ENCODE measurements around the gene CD14. TPM values are rescaled to one million over a fixed set of nuclear protein-coding genes. Genes with fewer than 3 reads are reported as not detected.
"Not testable (repeated sequence)": the region's sequence is repeated elsewhere in the genome, so short reads cannot be mapped to it uniquely, and the experiment has no call there.

Gene CD14
- total RNA-seq, 1 experiment from 2014 or later: 0.42 TPM

GRCh38 chr5:140627972-140628371 is 5.0 kb downstream of the CD14 start:
- Histone ChIP-seq H3K9me2 (ENCODE audit: insufficient read depth) (no peaks in the 10 kb centered on the region), H3K4me2 (ENCODE audit: low read length) (no peak overlapping the region), H3K9me3 (ENCODE audit: control insufficient read depth in 1 of 2, insufficient read depth in 1 of 2, low read depth in 1 of 2, low read length in 2 of 2) (no peaks in the 10 kb centered on the region), H4K20me1 (ENCODE audit: insufficient read depth) (no peaks in the 10 kb centered on the region), H3K27me3 (ENCODE audit: insufficient read depth, low read length) (no peaks in the 10 kb centered on the region), H3K79me2 (ENCODE audit: insufficient read depth, low read length) (no peaks in the 10 kb centered on the region), H3K9ac (ENCODE audit: low read length) (no peak overlapping the region), H3K27ac (ENCODE audit: low read depth, low read length) (no peak overlapping the region), H3K4me3 (replicated peaks in 1 of 2; ENCODE audit: low read depth in 1 of 2, low read length in 2 of 2) (no peak overlapping the region), H2AFZ (ENCODE audit: low read depth, low read length, poor library complexity, severe bottlenecking) (no peak overlapping the region), H3K36me3 (ENCODE audit: control insufficient read depth in 1 of 2, insufficient read depth in 2 of 2, low read length in 2 of 2) (no peaks in the 10 kb centered on the region), H3K4me1 (ENCODE audit: control insufficient read depth in 1 of 2, insufficient read depth in 2 of 2, low read length in 2 of 2) (peaks cover 0 to 14% of the 10 kb centered on the region in 2 experiments; a peak in 2 of 4 replicates)
- intact Hi-C loops (cut with micrococcal nuclease): no loop called here
- no peak for DNase-seq (ENCODE audit: low read depth, low spot score)
- no TSS peak for BruUV-seq (replicated peaks)
- CTCF ChIA-PET: no interaction called here
- RAD21 ChIA-PET (ENCODE audit: low non-redundant PET in 1 of 2, low total read pairs in 2 of 2, uncharacterized antibody in 2 of 2, unreplicated experiment in 2 of 2): no interaction called here
- no peak for ATAC-seq
- no peak for TF ChIP-seq JUND (IDR thresholded peaks at IDR 0.05)
- no peak for TF ChIP-seq EGR1 (IDR thresholded peaks at IDR 0.05; ENCODE audit: low read depth)
- no peak for TF ChIP-seq REST (IDR thresholded peaks at IDR 0.05; ENCODE audit: low read depth)
- TF ChIP-seq EZH2phosphoT487 (IDR thresholded peaks at IDR 0.05; ENCODE audit: borderline replicate concordance): no peak
- POLR2A ChIA-PET: no interaction called here

- H3K79me2 ChIP-seq (ENCODE audit: insufficient read depth, low read length); H3K27ac ChIP-seq (ENCODE audit: low read depth, low read length); H3K9me2 ChIP-seq (ENCODE audit: insufficient read depth); BruUV-seq (replicated peaks); H3K9ac ChIP-seq (ENCODE audit: low read length); ATAC-seq; DNase-seq (ENCODE audit: low read depth, low spot score); H3K27me3 ChIP-seq (ENCODE audit: insufficient read depth, low read length); H4K20me1 ChIP-seq (ENCODE audit: insufficient read depth); H3K36me3 ChIP-seq (ENCODE audit: control insufficient read depth in 1 of 2, insufficient read depth in 2 of 2, low read length in 2 of 2); POLR2A ChIA-PET; H3K9me3 ChIP-seq (ENCODE audit: control insufficient read depth in 1 of 2, insufficient read depth in 1 of 2, low read depth in 1 of 2, low read length in 2 of 2); RAD21 ChIA-PET (ENCODE audit: low non-redundant PET in 1 of 2, low total read pairs in 2 of 2, uncharacterized antibody in 2 of 2, unreplicated experiment in 2 of 2); intact Hi-C loops (cut with micrococcal nuclease); CTCF ChIA-PET; H3K4me3 ChIP-seq (replicated peaks in 1 of 2; ENCODE audit: low read depth in 1 of 2, low read length in 2 of 2): not testable (repeated sequence)
- Histone ChIP-seq H3K4me1 (ENCODE audit: control insufficient read depth in 1 of 2, insufficient read depth in 2 of 2, low read length in 2 of 2) (peaks cover 0 to 14% of the 10 kb centered on the region in 2 experiments; a peak in 2 of 4 replicates), H2AFZ (ENCODE audit: low read depth, low read length, poor library complexity, severe bottlenecking) (peak overlapping the region; percentile 56), H3K4me2 (ENCODE audit: low read length) (peak overlapping the region; percentile 28; the same call in 1 of the 2 replicates)
Observed at GRCh38 chr5:140624886-140625285, 8.1 kb downstream of the CD14 start.

- H4K20me1 ChIP-seq (ENCODE audit: insufficient read depth); DNase-seq (ENCODE audit: low read depth, low spot score); H3K79me2 ChIP-seq (ENCODE audit: insufficient read depth, low read length); intact Hi-C loops (cut with micrococcal nuclease); ATAC-seq; BruUV-seq (replicated peaks); POLR2A ChIA-PET; H3K27ac ChIP-seq (ENCODE audit: low read depth, low read length); H2AFZ ChIP-seq (ENCODE audit: low read depth, low read length, poor library complexity, severe bottlenecking); H3K9me3 ChIP-seq (ENCODE audit: control insufficient read depth in 1 of 2, insufficient read depth in 1 of 2, low read depth in 1 of 2, low read length in 2 of 2); H3K36me3 ChIP-seq (ENCODE audit: control insufficient read depth in 1 of 2, insufficient read depth in 2 of 2, low read length in 2 of 2); H3K9me2 ChIP-seq (ENCODE audit: insufficient read depth); H3K27me3 ChIP-seq (ENCODE audit: insufficient read depth, low read length); H3K9ac ChIP-seq (ENCODE audit: low read length); RAD21 ChIA-PET (ENCODE audit: low non-redundant PET in 1 of 2, low total read pairs in 2 of 2, uncharacterized antibody in 2 of 2, unreplicated experiment in 2 of 2); CTCF ChIA-PET; H3K4me1 ChIP-seq (ENCODE audit: control insufficient read depth in 1 of 2, insufficient read depth in 2 of 2, low read length in 2 of 2); H3K4me2 ChIP-seq (ENCODE audit: low read length); H3K4me3 ChIP-seq (replicated peaks in 1 of 2; ENCODE audit: low read depth in 1 of 2, low read length in 2 of 2): not testable (repeated sequence)
Observed at GRCh38 chr5:140623061-140623460, 9.9 kb downstream of the CD14 start.
